ENCODE results near the gene RORB.
"Not testable (repeated sequence)": the region's sequence is repeated elsewhere in the genome, so short reads cannot be mapped to it uniquely, and the experiment has no call there.

The RORB gene

DNA sequence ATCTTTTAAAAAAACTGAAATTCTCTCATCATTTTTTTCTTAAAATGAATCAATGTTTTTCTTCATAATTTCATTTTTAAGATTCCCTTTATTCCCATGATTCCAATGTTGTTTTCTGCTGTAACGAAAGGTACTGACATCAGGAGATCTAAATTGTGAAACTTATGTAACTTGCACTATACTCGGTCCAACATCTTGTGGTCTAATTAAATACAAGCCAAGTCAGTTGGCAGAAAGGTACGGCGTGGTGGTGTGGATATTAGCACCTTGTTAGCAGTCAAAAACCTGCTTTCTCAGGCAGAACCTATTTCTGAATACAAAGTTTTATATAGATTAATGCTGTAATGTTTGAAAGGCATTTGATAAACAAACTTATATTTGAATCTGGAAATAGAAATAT, 20.1 kb downstream of the RORB start:
- DNase-seq: no peak

DNA sequence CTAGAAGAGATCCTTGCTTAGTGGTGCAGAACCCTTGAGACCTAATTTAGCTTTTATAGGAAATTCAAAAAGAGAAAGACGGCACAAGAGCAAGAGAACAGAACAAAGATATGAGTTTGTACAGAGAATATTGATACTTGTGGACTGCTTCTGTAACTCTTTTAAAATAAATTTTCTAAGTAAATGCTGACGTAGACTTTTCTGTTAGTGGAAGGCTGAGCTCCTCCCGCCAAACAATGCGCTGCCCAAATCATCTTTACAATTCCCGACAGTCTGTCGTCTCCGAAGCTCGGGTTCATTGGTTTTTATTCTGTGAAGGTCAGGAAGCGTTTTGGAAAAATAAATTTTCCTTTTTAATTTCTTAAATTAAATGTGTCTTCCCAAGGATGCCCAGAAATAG, 22.3 kb downstream of the RORB start:
- DNase-seq: no peak

DNA sequence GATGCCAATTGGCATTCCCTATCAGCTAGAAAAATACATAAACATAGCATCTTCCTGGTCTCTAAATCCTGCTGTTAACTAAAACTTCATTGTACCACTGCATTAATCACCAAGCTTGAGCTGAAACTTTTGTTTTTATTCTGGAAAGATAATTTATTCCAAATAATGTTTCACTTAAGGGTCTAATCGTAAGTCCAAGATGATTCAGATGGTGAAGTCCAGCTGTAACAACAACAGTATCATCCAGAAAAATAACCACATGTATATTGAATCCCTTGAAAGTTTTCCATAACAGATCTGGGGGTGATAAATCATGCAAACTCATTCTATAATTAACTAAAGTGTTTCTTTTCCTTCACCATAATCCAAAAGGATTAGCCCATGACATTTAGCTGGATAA, 23.9 kb downstream of the RORB start:
- DNase-seq: no peak

DNA sequence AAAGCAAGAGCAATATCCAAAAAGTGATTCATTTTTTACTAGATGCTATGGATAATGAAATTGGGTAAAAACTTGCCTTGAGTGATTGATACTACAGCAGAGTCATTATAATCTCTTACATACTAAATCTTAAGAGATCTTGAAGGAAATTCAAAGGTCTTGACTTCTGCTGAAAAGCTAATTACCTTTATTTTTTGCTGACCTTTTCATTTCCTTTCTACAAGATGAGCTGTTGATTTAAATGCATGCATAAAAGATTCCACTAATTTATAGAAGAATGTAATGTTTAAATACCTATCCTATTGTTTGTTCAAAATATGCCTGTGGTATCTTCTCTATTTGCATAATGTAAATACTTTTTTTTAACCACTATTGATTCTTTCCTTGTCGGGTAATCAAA, 27.2 kb downstream of the RORB start:
- no peak for DNase-seq

DNA sequence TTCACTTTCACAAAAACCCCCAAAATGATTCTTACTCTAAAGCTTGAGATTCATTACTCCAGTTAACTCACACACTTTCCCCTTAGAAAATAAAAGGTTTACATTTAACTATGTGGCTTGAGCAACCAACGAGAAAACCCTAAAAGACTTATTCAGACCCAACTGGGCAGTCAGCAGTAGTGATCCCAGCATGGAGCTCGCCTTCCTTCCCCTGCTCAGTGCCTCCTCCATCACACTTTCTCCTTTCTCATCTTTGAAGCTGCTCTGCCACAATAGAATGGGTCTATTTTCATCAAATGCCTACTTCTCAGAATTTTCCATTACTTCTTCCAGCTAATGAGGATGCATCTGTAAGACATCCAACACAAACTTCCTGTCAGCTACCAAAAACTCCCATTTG, 29.1 kb downstream of the RORB start:
- no peak for DNase-seq

DNA sequence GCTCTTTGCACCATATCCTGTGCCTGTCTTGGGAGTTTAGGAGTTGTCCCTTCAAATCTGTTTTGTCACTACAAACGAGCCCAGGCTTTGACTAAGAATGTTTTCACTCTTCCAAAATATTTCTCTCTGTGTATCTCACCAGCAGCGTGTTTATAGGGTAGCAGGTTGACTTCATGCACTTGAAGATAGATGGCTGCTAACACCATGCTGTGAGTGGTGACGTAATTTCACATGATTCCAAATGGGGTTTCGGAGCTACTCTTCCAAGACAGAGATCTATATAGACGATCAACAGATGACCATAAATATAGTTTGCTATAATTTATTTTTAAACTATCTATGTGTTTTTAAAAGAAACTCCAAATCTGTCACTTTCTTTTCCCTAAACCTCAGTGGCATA, 30.6 kb downstream of the RORB start:
- DNase-seq: no peak

DNA sequence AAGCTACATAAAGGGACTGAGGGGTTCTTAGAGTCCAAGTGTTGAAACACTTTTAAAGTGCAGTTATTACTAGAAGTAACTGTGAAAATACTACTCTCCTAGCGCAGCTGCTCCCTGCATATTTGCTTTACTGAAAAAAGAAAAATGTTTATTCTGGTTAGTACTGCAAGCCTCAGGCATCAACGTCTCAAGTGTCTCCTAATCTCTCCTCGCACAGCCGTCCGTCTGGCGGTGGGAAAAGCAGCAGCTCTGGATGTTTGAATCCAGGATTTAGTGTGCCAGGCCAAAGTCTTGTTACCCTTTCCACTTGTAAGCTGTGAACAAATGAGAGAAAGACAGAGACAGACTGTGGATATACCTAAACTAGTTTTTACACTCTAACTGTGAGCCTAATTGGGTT, 31.1 kb downstream of the RORB start:
- no peak for DNase-seq

DNA sequence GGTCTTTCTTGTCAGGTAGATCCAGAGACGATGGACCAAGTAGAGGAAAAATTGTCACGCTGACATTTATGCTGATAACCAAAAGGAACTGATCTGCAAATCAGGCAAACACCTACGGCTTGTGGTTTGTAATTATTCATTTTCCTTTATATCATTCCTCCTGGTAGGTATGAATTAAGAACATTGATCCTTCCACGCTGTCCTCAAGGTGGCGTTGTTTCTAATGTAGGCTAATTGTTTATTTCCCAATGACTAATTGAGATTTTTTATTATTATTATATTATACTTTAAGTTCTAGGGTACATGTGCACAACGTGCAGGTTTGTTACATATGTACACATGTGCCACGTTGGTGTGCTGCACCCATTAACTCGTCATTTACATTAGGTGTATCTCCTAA, 33.3 kb downstream of the RORB start:
- DNase-seq: not testable (repeated sequence)

DNA sequence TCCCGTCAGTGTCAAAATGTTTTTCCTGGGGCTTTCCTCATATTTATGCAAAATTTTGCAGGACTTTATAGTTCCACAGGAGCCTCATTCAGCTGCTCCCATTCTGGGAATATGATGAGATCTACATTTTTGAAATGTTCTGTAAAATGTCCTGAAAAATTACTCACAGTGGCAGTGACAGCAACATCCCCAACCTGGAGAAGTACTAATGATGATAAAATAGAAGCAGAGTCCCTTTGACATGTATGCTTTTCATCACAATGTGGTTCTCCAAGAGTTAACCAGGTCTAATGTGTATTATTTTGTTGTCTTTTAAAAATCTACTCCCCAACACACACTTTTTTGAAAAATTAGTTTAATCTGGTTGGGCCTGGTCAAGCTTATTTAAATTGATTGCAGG, 36.1 kb downstream of the RORB start:
- DNase-seq: no peak

DNA sequence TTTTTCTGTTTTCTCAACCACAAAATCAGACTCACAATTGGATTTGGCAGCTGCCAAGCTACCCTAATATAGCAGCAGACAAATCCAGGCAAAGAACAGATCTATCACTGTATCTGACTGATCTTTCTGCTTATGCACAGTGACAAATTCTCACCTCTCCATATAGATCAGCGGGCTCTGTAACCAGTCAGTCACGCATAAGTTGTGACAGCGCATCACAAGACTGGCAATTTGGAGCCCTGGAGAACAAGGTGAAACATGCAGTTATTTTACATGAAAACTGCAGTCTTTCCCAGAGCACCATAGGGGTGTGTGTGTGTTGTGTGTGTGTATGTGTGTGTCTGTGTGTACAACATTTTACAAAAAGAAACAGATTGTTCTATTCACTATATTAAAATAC, 37.7 kb downstream of the RORB start:
- no peak for DNase-seq

DNA sequence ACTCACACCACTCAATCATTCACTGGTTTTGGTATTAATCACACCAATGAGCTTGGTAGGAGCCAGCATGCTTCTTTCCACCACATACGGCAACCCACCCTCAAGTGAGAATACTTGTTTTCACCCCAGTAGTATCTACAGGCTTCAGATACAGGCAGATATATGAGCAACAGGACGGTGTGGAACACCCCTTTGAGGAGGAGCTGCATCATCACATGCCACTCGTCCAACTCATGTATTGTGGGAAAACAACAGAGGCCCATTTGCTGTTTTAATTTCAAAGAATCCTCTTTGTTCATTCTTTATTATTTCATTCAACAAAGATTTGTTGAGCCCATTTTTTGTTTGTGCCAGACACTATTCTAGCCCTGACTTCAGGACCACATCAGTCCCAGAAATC, 46.0 kb downstream of the RORB start:
- DNase-seq: no peak

DNA sequence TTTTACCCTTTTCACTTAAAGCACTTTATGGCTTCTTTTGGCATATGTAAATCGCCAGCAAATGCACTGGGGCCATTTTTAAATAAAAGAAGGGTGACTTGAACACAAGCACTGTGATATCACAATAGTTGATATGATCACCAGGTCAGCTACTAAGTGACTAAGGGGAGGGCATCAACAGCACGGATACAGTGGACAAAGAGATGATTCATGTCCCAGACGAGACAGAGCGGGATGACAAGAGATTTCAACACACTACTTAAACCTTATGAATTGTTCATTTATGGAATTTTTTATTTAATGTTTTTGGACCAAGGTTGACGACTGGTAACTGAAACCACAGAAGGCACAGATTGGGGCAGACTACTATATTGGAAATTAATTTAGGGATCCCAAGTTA, 54.1 kb downstream of the RORB start:
- DNase-seq: no peak

DNA sequence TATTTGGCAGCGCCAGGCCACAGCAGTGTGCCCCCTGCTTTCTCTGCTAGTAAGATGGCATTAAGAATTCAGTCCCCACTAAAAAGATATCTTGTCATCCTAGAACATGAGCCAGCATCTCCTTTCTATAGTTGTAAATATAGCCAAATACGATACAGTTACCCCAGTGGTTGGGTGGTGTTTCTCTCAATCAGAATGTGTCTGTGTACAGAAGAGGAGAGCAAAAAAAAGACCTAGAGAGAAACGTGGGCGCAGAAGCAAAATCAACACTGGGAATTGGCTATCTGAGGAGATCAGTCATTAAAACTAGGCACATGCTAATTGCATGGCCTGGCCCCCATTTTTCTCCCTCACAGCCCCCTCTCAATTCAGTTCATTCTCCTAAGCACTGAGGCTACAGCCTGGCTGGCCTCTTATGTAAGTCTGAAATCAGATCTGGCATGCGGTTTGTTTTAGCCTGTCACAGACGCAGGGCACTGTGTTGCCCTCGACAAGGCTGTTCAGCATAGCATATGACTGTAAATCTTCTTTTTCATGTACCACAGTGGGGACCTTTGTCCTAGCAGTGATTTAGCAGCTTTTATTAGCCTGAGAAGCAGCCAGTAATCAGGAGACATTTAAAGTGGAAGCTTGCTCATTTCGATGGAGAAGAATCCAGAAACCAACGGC, 57.8 kb downstream of the RORB start:
- no peak for DNase-seq

DNA sequence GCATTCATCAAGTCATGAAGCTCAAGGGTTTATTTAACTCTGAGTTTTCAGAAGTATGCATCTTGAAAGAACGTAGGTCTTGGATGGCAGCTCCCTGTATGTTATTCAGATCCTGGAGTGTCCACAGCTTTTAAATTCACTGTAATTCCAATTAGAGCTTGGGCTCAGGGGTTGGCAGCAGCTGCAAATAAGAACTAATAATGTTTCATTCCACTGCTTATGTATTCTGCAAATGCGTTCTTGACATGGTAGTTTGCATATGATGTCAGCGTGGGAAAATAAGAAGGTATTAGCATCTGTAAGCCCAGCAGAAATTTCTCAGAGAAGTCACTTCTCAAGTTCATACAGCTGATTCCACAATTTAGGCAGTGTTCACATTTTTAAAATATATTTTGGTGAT, 58.4 kb downstream of the RORB start:
- no peak for DNase-seq

DNA sequence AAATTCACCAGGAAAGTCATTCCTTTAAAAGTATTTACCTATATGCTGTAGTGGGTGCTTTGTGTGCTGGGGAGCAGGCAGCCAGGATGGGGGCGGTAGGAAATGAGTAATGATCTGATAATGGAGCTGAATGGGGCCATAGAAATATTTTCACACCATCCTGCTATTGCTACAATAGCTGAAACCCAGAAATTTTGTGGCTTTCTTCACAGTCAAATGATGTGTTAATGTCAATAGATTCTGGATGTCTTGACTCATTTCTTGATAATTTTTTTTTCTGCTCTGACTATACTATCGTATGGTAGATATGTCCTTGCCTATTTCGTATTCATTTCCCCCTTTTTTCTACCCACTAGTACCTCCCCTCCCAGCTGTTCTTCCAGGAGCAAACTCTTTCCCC, 59.5 kb downstream of the RORB start:
- DNase-seq: peak; percentile 25

DNA sequence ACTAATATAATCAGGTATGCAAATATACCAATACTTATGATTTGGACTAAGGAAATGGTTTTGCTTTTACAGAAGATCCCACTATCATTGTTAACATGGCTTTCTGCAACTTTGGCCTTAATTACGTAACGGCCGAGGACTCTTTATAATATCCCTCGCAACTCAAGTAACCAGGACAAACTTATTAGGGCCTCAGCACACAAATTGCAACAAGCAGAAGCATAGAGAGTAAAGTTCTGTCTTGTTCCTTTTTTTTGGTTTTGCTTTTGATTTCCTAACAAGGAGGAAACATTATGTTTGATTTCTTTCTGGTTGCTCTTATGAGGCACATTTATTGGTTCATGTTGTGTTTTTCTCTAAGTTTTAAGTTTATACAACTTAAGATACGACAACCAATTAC, 60.4 kb downstream of the RORB start:
- DNase-seq: no peak

DNA sequence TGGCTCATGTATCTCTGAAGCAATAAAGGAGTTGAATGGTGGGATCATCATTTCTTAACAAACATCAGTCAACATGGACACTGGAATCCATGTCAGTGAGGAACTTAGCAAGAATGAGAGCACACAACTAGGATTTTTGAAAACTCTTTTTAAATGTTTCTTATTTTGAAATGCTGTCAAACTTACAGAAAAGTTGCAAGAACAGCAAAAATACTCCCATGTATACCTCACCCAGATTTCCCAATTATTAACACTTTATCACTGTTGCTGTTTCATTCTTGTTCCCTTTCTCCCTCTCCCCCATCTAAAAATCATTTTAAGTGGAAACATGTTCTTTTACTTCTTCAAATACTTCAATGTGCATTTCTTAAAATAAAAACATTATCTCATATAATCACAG, 65.5 kb downstream of the RORB start:
- DNase-seq: no peak

DNA sequence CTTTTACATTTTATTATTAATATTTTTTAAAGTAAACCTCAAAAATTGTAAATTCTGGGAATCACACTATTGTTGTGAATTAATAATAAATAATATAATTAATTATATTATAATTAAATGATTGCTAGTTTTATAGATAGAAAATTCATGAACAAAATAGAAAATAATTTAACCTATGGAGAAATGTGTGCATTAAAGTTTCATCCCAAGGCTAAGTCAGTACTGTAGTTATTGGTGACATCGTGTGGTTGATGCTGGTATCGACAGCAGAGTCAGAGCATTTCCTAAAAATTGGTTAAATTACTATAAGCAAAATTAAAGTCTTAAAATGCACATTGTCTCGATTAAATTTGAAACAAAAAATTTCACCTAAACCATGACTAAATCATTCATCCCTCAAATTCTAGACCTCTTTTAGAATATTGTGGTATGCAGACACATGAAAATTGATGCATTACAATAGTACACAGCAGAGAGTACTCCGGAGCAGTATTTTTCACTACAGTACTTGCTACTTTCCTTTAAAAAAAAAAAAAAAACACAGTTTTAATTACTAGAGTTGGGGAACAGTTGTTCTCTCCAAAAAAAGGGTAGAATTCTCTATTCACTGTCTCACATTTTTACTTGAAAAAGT, 73.9 kb downstream of the RORB start:
- DNase-seq: peak; percentile 29

DNA sequence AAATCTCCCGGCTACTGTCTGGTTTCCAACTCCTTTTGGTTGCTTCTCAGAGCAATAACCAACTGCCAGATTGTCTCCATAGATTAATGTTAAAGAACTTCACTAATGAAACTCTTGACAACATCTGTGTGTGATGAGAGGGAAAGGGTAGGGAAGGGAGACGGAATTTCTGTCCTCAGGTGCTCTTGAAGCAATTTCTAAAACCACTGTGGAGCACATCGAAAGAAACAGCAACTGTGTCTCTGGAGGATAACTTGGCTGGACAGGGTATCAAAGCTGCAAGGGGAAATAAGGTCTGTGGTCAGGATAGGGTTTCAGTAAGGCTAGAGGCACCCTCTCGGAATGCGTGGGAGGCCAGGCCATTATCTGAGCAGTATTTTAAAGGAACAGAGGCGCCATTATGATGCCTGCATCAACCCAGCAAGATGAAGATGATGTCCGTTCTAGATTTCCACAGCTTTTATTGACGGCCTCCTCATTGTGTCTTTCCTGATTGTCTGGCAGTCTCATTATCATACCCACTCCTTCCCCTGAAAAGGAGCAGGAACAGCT, 76.6 kb downstream of the RORB start:
- no peak for DNase-seq

DNA sequence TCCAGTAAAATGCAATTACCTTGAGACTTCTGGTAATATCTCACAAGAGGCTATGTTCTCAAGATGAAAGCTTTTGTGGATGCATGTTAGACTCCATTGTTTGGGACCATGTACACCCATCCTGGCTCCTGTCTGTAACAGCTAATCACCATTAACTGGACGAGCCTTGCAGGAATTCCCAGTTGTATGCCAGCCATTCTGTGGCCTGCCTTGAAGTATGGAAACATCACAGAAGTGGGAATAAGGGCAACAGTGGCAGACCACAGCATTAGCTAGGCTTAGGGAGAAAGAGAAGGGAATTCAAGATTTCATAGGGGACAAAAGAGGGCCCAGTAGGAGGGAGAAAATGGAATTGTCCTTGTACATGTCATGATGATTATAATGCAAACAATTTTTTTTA, 79.0 kb downstream of the RORB start:
- DNase-seq: no peak

DNA sequence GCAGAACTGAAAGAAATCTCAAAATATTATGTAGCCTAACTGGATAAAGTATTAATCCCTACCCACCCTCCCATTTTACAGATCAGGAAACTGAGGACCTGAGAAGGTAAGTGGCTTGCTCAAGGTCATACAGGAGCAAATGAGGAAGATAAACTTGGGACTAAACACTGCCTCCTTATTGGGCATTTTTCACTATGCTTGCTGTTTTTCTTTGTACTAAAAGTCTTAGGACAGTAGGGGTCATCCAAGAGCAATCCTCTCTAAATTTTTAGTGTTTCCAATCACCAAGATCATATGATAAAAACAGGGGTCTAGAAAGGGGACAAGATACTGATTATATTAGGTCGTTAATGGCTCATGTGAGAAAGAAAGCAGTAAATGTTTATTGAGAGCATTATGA, 80.8 kb downstream of the RORB start:
- DNase-seq: no peak

DNA sequence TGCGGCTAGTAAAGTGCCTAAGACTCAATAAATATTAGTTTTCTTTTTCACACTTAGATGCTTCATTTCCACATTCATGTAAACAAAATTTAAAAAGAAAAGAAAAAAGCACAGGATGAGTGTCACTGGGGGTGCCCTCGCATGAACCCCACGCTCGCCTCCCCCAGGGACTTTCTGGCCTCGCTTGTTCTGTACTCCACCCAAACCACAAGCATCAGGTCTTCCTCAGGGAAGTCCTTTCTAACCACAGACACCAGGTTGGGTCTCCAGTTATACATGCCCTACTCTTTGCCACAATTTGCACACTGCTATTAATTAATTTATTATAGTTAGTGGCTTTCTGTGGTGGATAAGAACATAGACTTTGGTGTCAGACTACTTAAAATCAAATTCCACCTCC, 92.4 kb downstream of the RORB start:
- no peak for DNase-seq

DNA sequence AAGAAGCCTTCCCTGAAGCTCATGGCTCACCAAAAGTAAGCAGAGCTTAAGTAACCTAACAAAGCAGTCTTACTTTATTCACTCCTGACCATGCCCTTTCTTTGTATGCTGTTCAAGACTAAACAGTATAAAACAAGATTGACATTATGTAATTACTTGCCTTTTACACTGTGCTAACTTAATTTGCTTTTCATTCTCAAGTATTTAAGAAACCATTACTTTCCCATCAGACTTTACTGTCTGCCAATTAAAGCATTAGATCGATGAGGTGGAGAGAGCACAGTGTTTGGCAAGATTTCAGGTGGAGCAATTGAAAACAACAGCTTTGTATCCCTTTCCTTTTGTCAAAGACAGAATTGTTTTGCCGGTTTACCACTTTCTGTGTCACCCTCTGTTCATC, 98.2 kb downstream of the RORB start:
- DNase-seq: no peak

DNA sequence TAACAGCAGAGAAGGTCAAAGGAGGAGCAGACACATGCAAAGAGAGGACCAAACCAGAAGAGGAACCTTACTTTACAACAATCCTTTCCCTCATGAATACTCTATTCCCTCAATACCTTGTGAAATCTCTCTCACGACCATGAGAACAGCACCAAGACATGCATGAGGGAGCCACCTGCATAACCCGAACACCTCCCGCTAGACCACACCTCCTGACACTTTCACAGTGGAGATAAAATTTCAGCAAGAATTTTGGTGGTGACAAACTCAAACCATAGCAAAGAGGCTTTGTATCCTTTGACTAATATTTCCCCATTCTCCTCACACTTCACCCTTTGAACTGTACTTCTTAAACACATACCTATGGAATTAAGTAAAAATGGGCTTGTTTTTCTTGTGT, 101.7 kb downstream of the RORB start:
- no peak for DNase-seq
